Aorta (tissue), 5 donors: ENCODE measurements around the gene GPR78. TPM values are rescaled to one million over a fixed set of nuclear protein-coding genes. Genes with fewer than 3 reads are reported as not detected.
"Not testable (repeated sequence)": the region's sequence is repeated elsewhere in the genome, so short reads cannot be mapped to it uniquely, and the experiment has no call there.

Experiments
- ATAC-seq: fragments of 200-7000 bp; cut with Tn5 transposase; one replicate; pipeline ENCODE4 v1.9.1; 2022; ENCODE audit warnings: moderate library complexity; ENCODE audit not compliant: low FRiP score
- DNase-seq, 2 donors: peaks; one replicate each; pipeline ENCODE4 v3.0.0-alpha.2; 2020
- H3K27ac ChIP-seq, 2 donors: one replicate each; pipeline ENCODE4 v1.5.1; 2013; ENCODE audit warnings: low read length in 2 of 2, mild to moderate bottlenecking in 2 of 2, moderate library complexity in 2 of 2, control low read depth in 1 of 2, inconsistent platforms in 1 of 2, low read depth in 1 of 2
- H3K27me3 ChIP-seq, 2 donors: one replicate each; pipeline ENCODE4 v1.6.1; 2013; ENCODE audit warnings: control low read depth in 1 of 2, low read length in 1 of 2, mild to moderate bottlenecking in 1 of 2, moderate library complexity in 1 of 2; ENCODE audit not compliant: insufficient read depth in 2 of 2, control insufficient read depth in 1 of 2
- H3K36me3 ChIP-seq, 2 donors: one replicate each; pipeline ENCODE4 v1.6.1; 2013; ENCODE audit warnings: control low read depth in 1 of 2, low read length in 1 of 2, mild to moderate bottlenecking in 1 of 2; ENCODE audit not compliant: insufficient read depth in 2 of 2, control insufficient read depth in 1 of 2
- H3K4me1 ChIP-seq, 2 donors: one replicate each; pipeline ENCODE4 v1.6.1; 2013; ENCODE audit warnings: low read length in 2 of 2, control low read depth in 1 of 2, mild to moderate bottlenecking in 1 of 2, moderate library complexity in 1 of 2; ENCODE audit not compliant: insufficient read depth in 2 of 2, control insufficient read depth in 1 of 2
- H3K4me3 ChIP-seq, 2 donors: one replicate each; pipeline ENCODE4 v1.5.1; 2013; ENCODE audit warnings: low read length in 2 of 2, control low read depth in 1 of 2, mild to moderate bottlenecking in 1 of 2
- H3K9me3 ChIP-seq: one replicate; pipeline ENCODE4 v1.6.1; 2013; ENCODE audit warnings: mild to moderate bottlenecking, low read length; ENCODE audit not compliant: control insufficient read depth
- WGBS, 2 donors: extraction: QIAGEN DNeasy Blood & Tissue Kit; methylation state at CpG; one replicate each; pipeline ENCODE4 v1.1.7; 2013; 5-methylcytosine and 5-hydroxymethylcytosine counted together
- intact Hi-C, 2 donors: fragments of 100-400 bp; cut with DNase I; formaldehyde crosslinking; loops; one replicate each; pipeline versions ENCODE4 v1.14.2 to v1.15.0; 2022
- polyA plus RNA-seq, 2 donors: library from polyadenylated mRNA; stranded (reverse); fragments of 200-250 nt; gene quantifications; one replicate each; pipeline ENCODE4 v1.2.3, GENCODE V29; 2013
- total RNA-seq, 2 donors: library from RNA; stranded (reverse); fragmentation: NEBNext Ultra II Directional; extraction: Animal tissue kit (Norgen Biotek cat#: 25700); gene quantifications; one replicate each; pipeline ENCODE4 v1.2.1, GENCODE V29; 2021
- donor health status: healthy with polysubstance abuse.
- donor health status: Bipolar disorder and iron deficiency.
- donor health status: DM: no; HTN: no; CAD: no.
- donor health status: DM: no; HTN: no; CAD: no.
- donor health status: DM: yes; HTN: yes; CAD: no.

Gene GPR78
- total and polyA plus RNA-seq, 4 donors = 0.48 TPM; not detected in 3

- no peak overlapping the region for H3K4me3 ChIP-seq
- no peak for ATAC-seq
- H3K9me3 ChIP-seq = peaks cover 1% of the 10 kb centered on the region
- intact Hi-C loops = no loop called here
- H3K27ac ChIP-seq = no peak overlapping the region
- H3K36me3 ChIP-seq = no peaks in the 10 kb centered on the region
- 52 to 61% methylated on average over 5 of the region's 5 CpGs for WGBS, 2 donors
- no peaks in the 10 kb centered on the region for H3K27me3 ChIP-seq
- no peak for DNase-seq
- H3K4me1 ChIP-seq = no peaks in the 10 kb centered on the region
Observed at GRCh38 chr4:8568068-8568668, 12.0 kb upstream of the GPR78 start.

GRCh38 chr4:8570201-8570600 is 10.0 kb upstream of the GPR78 start:
- Histone ChIP-seq H3K4me3 (no peak overlapping the region), H3K4me1 (no peaks in the 10 kb centered on the region), H3K9me3 (peaks cover 1% of the 10 kb centered on the region), H3K27me3 (no peaks in the 10 kb centered on the region), H3K27ac (no peak overlapping the region), H3K36me3 (no peaks in the 10 kb centered on the region)
- ATAC-seq (no peak), DNase-seq (no peak)
- 93 to 94% methylated on average over 1 of the region's 1 CpG for WGBS, 2 donors
- intact Hi-C loops = no loop called here

DNA sequence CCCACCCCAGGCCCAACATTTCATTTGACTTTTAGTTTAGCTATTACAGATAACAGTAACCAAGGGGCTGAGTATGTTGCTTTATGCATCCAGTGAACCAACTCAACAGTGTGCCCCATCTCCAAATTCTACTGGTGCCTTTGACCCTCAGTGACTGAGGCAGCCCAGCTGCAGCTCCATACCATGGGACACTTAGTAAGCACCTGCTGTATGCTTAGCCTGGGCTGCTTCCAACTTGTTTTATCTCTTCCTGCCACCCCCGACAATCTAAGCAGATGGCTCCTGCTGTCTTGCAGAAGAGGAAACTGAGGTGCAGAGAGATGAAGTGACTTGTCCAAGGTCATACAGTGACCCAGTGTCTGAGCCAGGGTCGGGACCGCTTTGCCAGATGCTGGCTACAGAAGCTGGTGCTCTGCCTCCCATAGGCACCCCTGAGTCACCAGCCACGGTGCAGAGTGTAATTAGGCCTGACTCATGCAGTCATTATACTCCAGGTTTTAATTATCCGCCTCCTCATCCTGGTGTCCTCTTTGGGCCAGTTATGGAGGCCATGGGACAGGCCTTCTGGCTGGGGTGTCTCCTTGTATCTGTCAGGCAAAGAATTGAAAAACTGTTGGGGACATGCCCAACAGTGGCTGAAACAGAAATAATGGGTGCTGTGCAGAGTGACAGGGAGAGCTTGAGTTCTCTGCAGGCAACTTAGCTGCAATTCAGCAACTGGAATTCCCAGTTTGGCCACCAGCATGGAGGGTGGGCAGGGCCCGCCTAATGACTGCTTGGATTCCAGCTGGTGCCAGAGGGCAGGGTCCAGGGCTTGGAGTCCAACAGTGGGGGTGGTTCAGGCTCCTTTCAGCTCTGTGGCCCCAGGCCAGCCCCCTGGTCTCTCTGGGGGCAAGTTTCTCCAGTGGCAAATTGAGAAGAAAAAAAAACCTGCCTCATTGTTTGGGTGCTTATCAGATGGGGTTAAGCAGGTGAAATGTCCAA is 8.2 kb upstream of the GPR78 start:
- intact Hi-C loops = no loop called here

DNA sequence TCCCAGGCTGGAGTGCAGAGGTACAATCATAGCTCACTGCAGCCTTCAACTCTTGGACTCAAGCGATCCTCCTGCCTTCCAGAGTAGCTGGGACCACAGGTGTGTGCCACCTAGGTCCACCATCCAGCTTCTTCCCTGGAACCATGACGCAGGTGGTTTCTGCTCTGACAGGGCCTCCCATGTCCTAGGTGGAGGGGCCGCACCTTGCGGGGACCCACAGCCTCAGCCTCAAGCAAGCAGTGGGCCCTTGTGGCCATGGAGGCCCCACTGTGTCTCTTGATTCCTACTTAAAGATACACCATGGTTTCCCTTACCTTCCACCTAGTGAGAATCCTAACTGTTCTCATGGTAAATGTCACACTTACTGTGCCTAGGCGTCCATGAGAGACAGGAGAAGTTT is 6.9 kb upstream of the GPR78 start:
- 85 to 88% methylated on average over 5 of the region's 5 CpGs for WGBS, 2 donors
- ATAC-seq (no peak), DNase-seq (peak in 1 of 2 donors; percentile 10)
- Histone ChIP-seq H3K4me1 (no peaks in the 10 kb centered on the region), H3K36me3 (no peaks in the 10 kb centered on the region), H3K27me3 (no peaks in the 10 kb centered on the region), H3K27ac (no peak overlapping the region), H3K4me3 (no peak overlapping the region), H3K9me3 (peaks cover 1% of the 10 kb centered on the region)
- intact Hi-C loops = no loop called here

More for the DNA sequence above, 8.2 kb upstream of the GPR78 start:
- 79 to 80% methylated on average over 6 of the region's 6 CpGs for WGBS, 2 donors
- Histone ChIP-seq H3K36me3 (no peaks in the 10 kb centered on the region), H3K9me3 (peaks cover 1% of the 10 kb centered on the region), H3K27ac (no peak overlapping the region), H3K27me3 (no peaks in the 10 kb centered on the region), H3K4me3 (no peak overlapping the region), H3K4me1 (no peaks in the 10 kb centered on the region)
- DNase-seq = peak in 1 of 2 donors; percentile 49
- ATAC-seq = no peak

DNA sequence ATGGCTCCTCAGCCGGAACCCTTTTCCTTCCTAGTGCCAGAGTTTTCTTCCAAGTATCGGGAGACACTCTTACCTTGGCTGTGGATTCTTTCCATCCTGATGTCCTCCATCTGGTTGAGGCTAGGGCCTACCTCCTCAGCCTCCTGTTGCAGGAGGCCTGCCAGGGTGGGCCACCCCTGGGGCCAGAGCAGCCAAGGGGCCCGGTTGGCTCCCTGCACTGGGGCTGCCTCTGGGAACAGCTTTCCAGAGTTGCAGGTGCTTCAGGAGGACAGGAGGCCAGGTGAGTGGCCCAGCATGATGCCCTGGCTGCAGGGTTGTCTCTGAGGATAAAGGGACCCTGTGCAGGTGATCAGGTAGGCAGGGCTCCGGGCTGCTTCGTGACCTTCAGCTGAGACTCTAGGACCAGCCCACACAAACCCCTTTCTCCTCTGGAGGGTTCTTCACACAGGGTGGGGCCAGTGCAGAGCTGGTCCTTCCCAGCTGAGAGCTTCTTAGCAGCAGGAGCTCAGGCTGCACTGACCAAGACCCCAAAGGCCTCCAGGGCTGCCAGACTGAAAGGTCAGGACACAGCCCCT is 5.3 kb upstream of the GPR78 start:
- ATAC-seq = peak; percentile 23
- Histone ChIP-seq H3K4me3 (no peak overlapping the region), H3K36me3 (no peaks in the 10 kb centered on the region), H3K4me1 (no peaks in the 10 kb centered on the region), H3K9me3 (peaks cover 1% of the 10 kb centered on the region), H3K27me3 (no peaks in the 10 kb centered on the region), H3K27ac (no peak overlapping the region)
- peak in 1 of 2 donors; percentile 22 for DNase-seq
- intact Hi-C loops = no loop called here
- WGBS, 2 donors = 84 to 88% methylated on average over 5 of the region's 5 CpGs

- DNase-seq (peak in 1 of 2 donors; percentile 35), ATAC-seq (no peak)
- Histone ChIP-seq H3K27ac (no peak overlapping the region), H3K4me1 (no peaks in the 10 kb centered on the region), H3K4me3 (no peak overlapping the region), H3K36me3 (no peaks in the 10 kb centered on the region), H3K27me3 (no peaks in the 10 kb centered on the region), H3K9me3 (peaks cover 1% of the 10 kb centered on the region)
- WGBS, 2 donors = 70 to 71% methylated on average over 4 of the region's 4 CpGs
- intact Hi-C loops = no loop called here
Observed at GRCh38 chr4:8575457-8575856, 4.7 kb upstream of the GPR78 start.

DNA sequence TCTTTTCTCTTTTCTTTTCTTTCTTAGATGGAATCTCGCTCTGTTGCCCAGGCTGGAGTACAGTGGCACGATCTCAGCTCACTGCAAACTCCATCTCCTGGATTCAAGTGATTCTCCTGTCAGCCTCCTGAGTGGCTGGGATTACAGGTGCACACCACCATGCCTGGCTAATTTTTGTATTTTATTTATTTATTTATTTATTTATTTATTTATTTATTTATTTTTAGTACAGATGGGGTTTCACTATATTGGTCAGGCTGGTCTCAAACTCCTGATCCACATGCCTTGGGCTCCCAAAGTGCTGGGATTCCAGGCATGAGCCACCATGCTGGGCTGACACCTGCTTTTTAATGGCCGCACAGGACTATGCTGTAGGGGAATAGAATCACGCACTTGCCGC is 3.6 kb upstream of the GPR78 start:
- intact Hi-C loops, H3K9me3 ChIP-seq, H3K36me3 ChIP-seq, DNase-seq, ATAC-seq, H3K4me3 ChIP-seq, H3K27me3 ChIP-seq, H3K27ac ChIP-seq, H3K4me1 ChIP-seq: not testable (repeated sequence)
- WGBS, 2 donors = 87 to 88% methylated on average over 5 of the region's 5 CpGs

DNA sequence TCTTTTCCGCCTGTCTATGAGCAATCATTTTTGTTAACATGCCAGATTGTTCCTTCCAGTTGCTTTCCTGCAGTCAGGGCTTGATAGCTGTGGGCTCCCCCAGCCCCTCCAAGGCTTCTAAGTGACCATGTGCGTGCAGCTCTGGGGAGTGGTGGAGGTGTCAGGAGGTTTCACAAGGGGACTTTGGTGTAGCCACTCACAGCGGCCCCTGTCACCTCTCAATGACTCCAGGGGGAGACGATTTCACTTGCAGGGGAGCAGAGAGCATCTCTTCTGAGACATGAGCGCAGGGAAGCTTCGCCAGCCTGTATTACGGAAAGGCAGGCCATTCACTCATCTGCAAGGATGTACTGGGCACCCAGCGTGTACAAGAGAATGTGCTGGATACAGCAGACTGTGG is 3.1 kb upstream of the GPR78 start:
- Histone ChIP-seq H3K4me1 (no peaks in the 10 kb centered on the region), H3K27me3 (no peaks in the 10 kb centered on the region), H3K4me3 (no peak overlapping the region), H3K9me3 (no peaks in the 10 kb centered on the region), H3K36me3 (no peaks in the 10 kb centered on the region), H3K27ac (no peak overlapping the region)
- ATAC-seq (no peak), DNase-seq (no peak)
- 61 to 62% methylated on average over 8 of the region's 8 CpGs for WGBS, 2 donors
- intact Hi-C loops = no loop called here
